HEK293 (cell line): Measurements from ENCODE around the gene LIX1L.

ENCODE experiments used
- CTCF ChIA-PET: fragments of 350-600 bp; formaldehyde crosslinking; extraction: SDS; loops from one replicate; lab custom pipeline; 2021; ENCODE audit warnings: antibody characterized with exemption; lab: Yijun Ruan, JAX
- POLR2A ChIA-PET: fragments of 300-600 bp; formaldehyde crosslinking; extraction: SDS; loops from one replicate; lab custom pipeline; 2020; ENCODE audit warnings: antibody characterized with exemption, inconsistent platforms; lab: Yijun Ruan, JAX
- H3K27ac ChIP-seq: fragments of 200-500 bp; sonication (Bioruptor generic); 2 replicates; pipeline ENCODE4 v1.5.1; 2014; ENCODE audit warnings: low read depth, low read length, control low read depth, inconsistent platforms; ENCODE audit errors: extremely low read depth
- H3K36me3 ChIP-seq, 2 experiments: fragments of 200-500 bp in 1 of 2; sonication (Bioruptor generic) in 1 of 2; 1 replicate in 1 of 2; 2 replicates in 1 of 2; pipeline ENCODE4 v1.5.1; 2014 to 2017; ENCODE audit warnings: inconsistent platforms in 2 of 2, low read length in 2 of 2; ENCODE audit not compliant: control insufficient read depth in 2 of 2, insufficient read depth in 1 of 2
- H3K4me1 ChIP-seq: fragments of 200-500 bp; sonication (Bioruptor generic); 2 replicates; pipeline ENCODE4 v1.5.1; 2014; ENCODE audit warnings: mild to moderate bottlenecking, low read length, inconsistent platforms; ENCODE audit not compliant: control insufficient read depth, insufficient read depth
- H3K4me3 ChIP-seq: 2 replicates; pipeline ENCODE4 v1.5.1; 2011; ENCODE audit warnings: low read depth, mild to moderate bottlenecking, control low read depth, low read length, moderate library complexity
- H3K9me3 ChIP-seq: fragments of 200-500 bp; sonication (Bioruptor generic); 2 replicates; pipeline ENCODE4 v1.5.1; 2014; ENCODE audit warnings: low read depth, low read length, inconsistent platforms; ENCODE audit not compliant: control insufficient read depth, insufficient read depth
- BCL11B ChIP-seq: fragments of 450-650 bp; formaldehyde crosslinking; IDR thresholded peaks from 2 replicates; pipeline ENCODE4 v1.5.1; 2016; ENCODE audit warnings: low read depth, missing biosample characterization, missing genetic modification characterization
- GLI4 ChIP-seq: fragments of 450-650 bp; formaldehyde crosslinking; IDR thresholded peaks from 2 replicates; pipeline ENCODE4 v1.5.1; 2016; ENCODE audit warnings: missing biosample characterization, missing genetic modification characterization
- GLIS1 ChIP-seq: fragments of 450-650 bp; formaldehyde crosslinking; IDR thresholded peaks from 2 replicates; pipeline ENCODE4 v1.5.1; 2016; ENCODE audit warnings: missing biosample characterization, missing genetic modification characterization
- HOXA7 ChIP-seq: sonication (generic); formaldehyde crosslinking; IDR thresholded peaks from 2 replicates; pipeline ENCODE4 v1.8.1; 2022; ENCODE audit warnings: missing genetic modification reagents, borderline replicate concordance
- PRDM1 ChIP-seq: fragments of 450-650 bp; formaldehyde crosslinking; IDR thresholded peaks from 2 replicates; pipeline ENCODE4; 2016; ENCODE audit warnings: missing biosample characterization, missing genetic modification characterization
- SCRT2 ChIP-seq: fragments of 450-650 bp; formaldehyde crosslinking; IDR thresholded peaks from 2 replicates; pipeline ENCODE4 v1.5.1; 2016; ENCODE audit warnings: missing biosample characterization, missing genetic modification characterization
- TRIM28 ChIP-seq: IDR thresholded peaks from 2 replicates; pipeline ENCODE4 v1.6.1; 2011; ENCODE audit warnings: low read length, control low read depth, borderline replicate concordance
- ZBTB17 ChIP-seq: fragments of 450-650 bp; formaldehyde crosslinking; IDR thresholded peaks from 2 replicates; pipeline ENCODE4 v1.5.1; 2016; ENCODE audit warnings: missing biosample characterization, missing genetic modification characterization
- ZBTB48 ChIP-seq: fragments of 450-650 bp; formaldehyde crosslinking; IDR thresholded peaks from 2 replicates; pipeline ENCODE4 v1.5.1; 2016; ENCODE audit warnings: missing biosample characterization, missing genetic modification characterization
- ZEB2 ChIP-seq: fragments of 450-650 bp; formaldehyde crosslinking; IDR thresholded peaks from 2 replicates; pipeline ENCODE4 v1.5.1; 2016; ENCODE audit warnings: missing biosample characterization, missing genetic modification characterization
- ZFP37 ChIP-seq: fragments of 450-650 bp; formaldehyde crosslinking; IDR thresholded peaks from 2 replicates; pipeline ENCODE4 v1.5.1; 2016; ENCODE audit warnings: missing biosample characterization, missing genetic modification characterization
- ZFP69B ChIP-seq: fragments of 450-650 bp; formaldehyde crosslinking; IDR thresholded peaks from 2 replicates; pipeline ENCODE4 v1.5.1; 2016; ENCODE audit warnings: missing biosample characterization, missing genetic modification characterization
- ZNF140 ChIP-seq: fragments of 450-650 bp; formaldehyde crosslinking; IDR thresholded peaks from 2 replicates; pipeline ENCODE4 v1.5.1; 2016; ENCODE audit warnings: missing biosample characterization, missing genetic modification characterization
- ZNF23 ChIP-seq: fragments of 450-650 bp; formaldehyde crosslinking; IDR thresholded peaks from 2 replicates; pipeline ENCODE4 v1.5.1; 2016; ENCODE audit warnings: missing biosample characterization, missing genetic modification characterization, borderline replicate concordance
- ZNF335 ChIP-seq: fragments of 450-650 bp; formaldehyde crosslinking; conservative IDR thresholded peaks from 2 replicates; pipeline ENCODE4 v1.5.1; 2016; ENCODE audit warnings: missing biosample characterization, missing genetic modification characterization
- ZNF341 ChIP-seq: fragments of 450-650 bp; formaldehyde crosslinking; IDR thresholded peaks from 2 replicates; pipeline ENCODE4; 2016; ENCODE audit warnings: low read depth, missing biosample characterization, missing genetic modification characterization
- ZNF354C ChIP-seq: fragments of 450-650 bp; formaldehyde crosslinking; IDR thresholded peaks from 2 replicates; pipeline ENCODE4 v1.5.1; 2016; ENCODE audit warnings: missing biosample characterization, missing genetic modification characterization, low read depth, borderline replicate concordance
- ZNF366 ChIP-seq: fragments of 450-650 bp; formaldehyde crosslinking; conservative IDR thresholded peaks from 2 replicates; pipeline ENCODE4 v1.5.1; 2016; ENCODE audit warnings: missing biosample characterization, missing genetic modification characterization
- ZNF501 ChIP-seq: fragments of 450-650 bp; formaldehyde crosslinking; IDR thresholded peaks from 2 replicates; pipeline ENCODE4 v1.5.1; 2016; ENCODE audit warnings: missing biosample characterization, missing genetic modification characterization
- ZNF513 ChIP-seq: fragments of 450-650 bp; IDR thresholded peaks from 2 replicates; pipeline ENCODE4 v1.5.1; 2018; ENCODE audit warnings: missing biosample characterization, missing genetic modification characterization
- ZNF600 ChIP-seq: fragments of 450-650 bp; formaldehyde crosslinking; IDR thresholded peaks from 2 replicates; pipeline ENCODE4 v1.5.1; 2016; ENCODE audit warnings: missing biosample characterization, missing genetic modification characterization
- ZNF629 ChIP-seq: fragments of 450-650 bp; formaldehyde crosslinking; IDR thresholded peaks from 2 replicates; pipeline ENCODE4 v1.5.1; 2017; ENCODE audit warnings: missing biosample characterization, missing genetic modification characterization
- ZNF639 ChIP-seq: fragments of 450-650 bp; formaldehyde crosslinking; IDR thresholded peaks from 2 replicates; pipeline ENCODE4 v1.5.1; 2016; ENCODE audit warnings: missing biosample characterization, missing genetic modification characterization
- ZNF654 ChIP-seq: fragments of 450-650 bp; formaldehyde crosslinking; IDR thresholded peaks from 2 replicates; pipeline ENCODE4 v1.5.1; 2016; ENCODE audit warnings: low read depth, missing biosample characterization, missing genetic modification characterization
- ZNF660 ChIP-seq: fragments of 450-650 bp; IDR thresholded peaks from 2 replicates; pipeline ENCODE4 v1.5.1; 2018; ENCODE audit warnings: missing biosample characterization, mild to moderate bottlenecking, missing genetic modification characterization
- ZNF701 ChIP-seq: fragments of 450-650 bp; formaldehyde crosslinking; IDR thresholded peaks from 2 replicates; pipeline ENCODE4 v1.5.1; 2016; ENCODE audit warnings: missing biosample characterization, missing genetic modification characterization
- ZNF76 ChIP-seq: fragments of 450-650 bp; formaldehyde crosslinking; IDR thresholded peaks from 2 replicates; pipeline ENCODE4; 2016; ENCODE audit warnings: low read depth, missing biosample characterization, missing genetic modification characterization, borderline replicate concordance
- ZNF768 ChIP-seq: fragments of 450-650 bp; formaldehyde crosslinking; IDR thresholded peaks from 2 replicates; pipeline ENCODE4 v1.5.1; 2018; ENCODE audit warnings: missing biosample characterization, mild to moderate bottlenecking, missing genetic modification characterization
- ZNF792 ChIP-seq: fragments of 450-650 bp; formaldehyde crosslinking; IDR thresholded peaks from 2 replicates; pipeline ENCODE4 v1.5.1; 2016; ENCODE audit warnings: missing biosample characterization, missing genetic modification characterization
- ZNF837 ChIP-seq: fragments of 450-650 bp; formaldehyde crosslinking; IDR thresholded peaks from 2 replicates; pipeline ENCODE4 v1.5.1; 2016; ENCODE audit warnings: missing biosample characterization, missing genetic modification characterization
- ZSCAN30 ChIP-seq: fragments of 450-650 bp; IDR thresholded peaks from 2 replicates; pipeline ENCODE4 v1.5.1; 2018; ENCODE audit warnings: missing biosample characterization, mild to moderate bottlenecking, missing genetic modification characterization, moderate library complexity
- TF ChIP-seq, protein P1 (sequence below): fragments of 450-650 bp; formaldehyde crosslinking; IDR thresholded peaks from 2 replicates; pipeline ENCODE4 v1.5.1; 2017; ENCODE audit warnings: missing biosample characterization, missing genetic modification characterization
- TF ChIP-seq, protein P2 (sequence below): fragments of 450-650 bp; formaldehyde crosslinking; IDR thresholded peaks from 2 replicates; pipeline ENCODE4 v1.5.1; 2016; ENCODE audit warnings: missing biosample characterization, missing genetic modification characterization

The LIX1L gene

DNA sequence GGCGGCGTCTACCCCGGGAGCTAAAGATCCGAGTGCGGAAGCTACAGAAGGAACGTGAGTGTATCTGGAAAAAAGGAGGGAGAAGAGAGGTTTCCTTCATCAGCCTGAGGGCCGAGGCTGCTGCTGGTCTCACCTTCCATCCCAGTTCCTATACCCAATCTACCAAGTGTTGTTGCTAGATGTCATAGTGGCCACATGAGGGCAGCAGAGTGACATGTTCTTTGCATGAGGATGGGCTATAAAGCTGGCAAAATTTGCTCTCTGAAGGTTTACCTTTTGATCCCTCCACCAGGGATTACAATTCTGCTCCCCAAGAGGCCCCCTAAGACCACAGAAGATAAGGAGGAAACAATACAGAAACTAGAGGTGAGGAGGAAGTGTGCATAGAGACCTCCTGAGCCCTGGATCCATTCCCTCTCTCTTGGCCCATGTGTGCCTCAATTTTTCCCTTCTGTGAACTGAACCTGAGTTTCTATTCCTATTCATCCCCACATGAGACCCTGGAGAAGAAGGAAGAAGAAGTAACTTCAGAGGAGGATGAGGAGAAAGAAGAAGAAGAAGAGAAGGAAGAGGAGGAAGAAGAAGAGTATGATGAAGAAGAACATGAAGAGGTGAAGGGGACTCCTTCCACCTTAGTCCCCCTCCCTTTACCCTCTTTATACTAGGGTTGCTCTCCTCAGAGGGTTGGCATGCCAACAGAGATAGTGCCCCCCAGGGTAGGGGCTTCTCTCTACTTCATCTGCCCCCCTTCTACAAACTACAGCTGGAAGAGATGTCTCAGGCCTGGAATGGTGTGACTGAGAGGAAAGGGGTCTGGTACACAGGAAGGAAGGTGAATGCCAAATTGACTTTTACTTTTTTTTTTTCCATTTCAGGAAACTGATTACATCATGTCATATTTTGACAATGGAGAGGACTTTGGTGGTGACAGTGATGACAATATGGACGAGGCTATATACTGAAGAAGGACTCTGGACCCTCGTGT lies 20.0 kb upstream of the LIX1L start:
- Histone ChIP-seq H3K4me1 (peaks cover 6% of the 10 kb centered on the region), H3K9me3 (no peaks in the 10 kb centered on the region), H3K4me3 (no peak overlapping the region), H3K27ac (no peak overlapping the region), H3K36me3 (no peaks in the 10 kb centered on the region)
- POLR2A ChIA-PET: interaction anchor here (0.6 to 3.7 kb wide), 5 partner anchors 13 to 86 kb away, joined by 3 to 30 read pairs (median 6); partner anchors contain the start of genes ANKRD34A, POLR3GL and RBM8A
- CTCF ChIA-PET: interaction anchor here (0.6 to 6.8 kb wide), 29 partner anchors 12 to 1191 kb away, joined by 3 to 227 read pairs (median 4); partner anchors contain the start of genes ANKRD34A, LIX1L, NUDT17 and POLR3GL
- TF ChIP-seq ZNF660 (tag by site-specific recombination) (peak; percentile 68), ZNF366 (0 out of 2 replicates have a peak, but pooled peaks have one; percentile 49), ZNF629 (tag by site-specific recombination) (no peak), SCRT2 (tag by site-specific recombination) (no peak), ZNF335 (0 out of 2 replicates have a peak, but pooled peaks have one; percentile 35), HOXA7 (CRISPR knock-in tag) (no peak), ZNF354C (tag by site-specific recombination) (no peak), ZBTB17 (tag by site-specific recombination) (0 out of 2 replicates have a peak, but pooled peaks have one; percentile 50), BCL11B (tag by site-specific recombination) (no peak), ZFP69B (tag by site-specific recombination) (no peak), ZFP37 (tag by site-specific recombination) (no peak), GLI4 (tag by site-specific recombination) (no peak), ZNF23 (tag by site-specific recombination) (no peak), ZNF501 (tag by site-specific recombination) (no peak), ZNF140 (tag by site-specific recombination) (peak; percentile 100), ZNF654 (peak; percentile 95), ZNF837 (tag by site-specific recombination) (no peak), ZNF341 (peak; percentile 78), ZNF513 (peak; percentile 92), ZNF768 (tag by site-specific recombination) (no peak), ZNF639 (tag by site-specific recombination) (no peak), ZNF76 (tag by site-specific recombination) (no peak), ZEB2 (peak; percentile 37; the same call in 1 of the 2 replicates), TRIM28 (peak; percentile 46; the same call in 1 of the 2 replicates), ZBTB48 (tag by site-specific recombination) (peak; percentile 85), ZNF792 (no peak), GLIS1 (peak; percentile 46), ZNF600 (tag by site-specific recombination) (peak; percentile 65; the same call in 1 of the 2 replicates), PRDM1 (tag by site-specific recombination) (peak; percentile 72), ZSCAN30 (tag by site-specific recombination) (peak; percentile 82), ZNF701 (tag by site-specific recombination) (no peak)
- TF ChIP-seq, protein P1, sequence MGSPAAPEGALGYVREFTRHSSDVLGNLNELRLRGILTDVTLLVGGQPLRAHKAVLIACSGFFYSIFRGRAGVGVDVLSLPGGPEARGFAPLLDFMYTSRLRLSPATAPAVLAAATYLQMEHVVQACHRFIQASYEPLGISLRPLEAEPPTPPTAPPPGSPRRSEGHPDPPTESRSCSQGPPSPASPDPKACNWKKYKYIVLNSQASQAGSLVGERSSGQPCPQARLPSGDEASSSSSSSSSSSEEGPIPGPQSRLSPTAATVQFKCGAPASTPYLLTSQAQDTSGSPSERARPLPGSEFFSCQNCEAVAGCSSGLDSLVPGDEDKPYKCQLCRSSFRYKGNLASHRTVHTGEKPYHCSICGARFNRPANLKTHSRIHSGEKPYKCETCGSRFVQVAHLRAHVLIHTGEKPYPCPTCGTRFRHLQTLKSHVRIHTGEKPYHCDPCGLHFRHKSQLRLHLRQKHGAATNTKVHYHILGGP (tag by site-specific recombination): no peak
- TF ChIP-seq, protein P2, sequence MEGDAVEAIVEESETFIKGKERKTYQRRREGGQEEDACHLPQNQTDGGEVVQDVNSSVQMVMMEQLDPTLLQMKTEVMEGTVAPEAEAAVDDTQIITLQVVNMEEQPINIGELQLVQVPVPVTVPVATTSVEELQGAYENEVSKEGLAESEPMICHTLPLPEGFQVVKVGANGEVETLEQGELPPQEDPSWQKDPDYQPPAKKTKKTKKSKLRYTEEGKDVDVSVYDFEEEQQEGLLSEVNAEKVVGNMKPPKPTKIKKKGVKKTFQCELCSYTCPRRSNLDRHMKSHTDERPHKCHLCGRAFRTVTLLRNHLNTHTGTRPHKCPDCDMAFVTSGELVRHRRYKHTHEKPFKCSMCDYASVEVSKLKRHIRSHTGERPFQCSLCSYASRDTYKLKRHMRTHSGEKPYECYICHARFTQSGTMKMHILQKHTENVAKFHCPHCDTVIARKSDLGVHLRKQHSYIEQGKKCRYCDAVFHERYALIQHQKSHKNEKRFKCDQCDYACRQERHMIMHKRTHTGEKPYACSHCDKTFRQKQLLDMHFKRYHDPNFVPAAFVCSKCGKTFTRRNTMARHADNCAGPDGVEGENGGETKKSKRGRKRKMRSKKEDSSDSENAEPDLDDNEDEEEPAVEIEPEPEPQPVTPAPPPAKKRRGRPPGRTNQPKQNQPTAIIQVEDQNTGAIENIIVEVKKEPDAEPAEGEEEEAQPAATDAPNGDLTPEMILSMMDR (tag by site-specific recombination): peak; percentile 89
